ENCODE measurements around the gene NEDD1.

NEDD1 gene, protein sequence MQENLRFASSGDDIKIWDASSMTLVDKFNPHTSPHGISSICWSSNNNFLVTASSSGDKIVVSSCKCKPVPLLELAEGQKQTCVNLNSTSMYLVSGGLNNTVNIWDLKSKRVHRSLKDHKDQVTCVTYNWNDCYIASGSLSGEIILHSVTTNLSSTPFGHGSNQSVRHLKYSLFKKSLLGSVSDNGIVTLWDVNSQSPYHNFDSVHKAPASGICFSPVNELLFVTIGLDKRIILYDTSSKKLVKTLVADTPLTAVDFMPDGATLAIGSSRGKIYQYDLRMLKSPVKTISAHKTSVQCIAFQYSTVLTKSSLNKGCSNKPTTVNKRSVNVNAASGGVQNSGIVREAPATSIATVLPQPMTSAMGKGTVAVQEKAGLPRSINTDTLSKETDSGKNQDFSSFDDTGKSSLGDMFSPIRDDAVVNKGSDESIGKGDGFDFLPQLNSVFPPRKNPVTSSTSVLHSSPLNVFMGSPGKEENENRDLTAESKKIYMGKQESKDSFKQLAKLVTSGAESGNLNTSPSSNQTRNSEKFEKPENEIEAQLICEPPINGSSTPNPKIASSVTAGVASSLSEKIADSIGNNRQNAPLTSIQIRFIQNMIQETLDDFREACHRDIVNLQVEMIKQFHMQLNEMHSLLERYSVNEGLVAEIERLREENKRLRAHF

DNA sequence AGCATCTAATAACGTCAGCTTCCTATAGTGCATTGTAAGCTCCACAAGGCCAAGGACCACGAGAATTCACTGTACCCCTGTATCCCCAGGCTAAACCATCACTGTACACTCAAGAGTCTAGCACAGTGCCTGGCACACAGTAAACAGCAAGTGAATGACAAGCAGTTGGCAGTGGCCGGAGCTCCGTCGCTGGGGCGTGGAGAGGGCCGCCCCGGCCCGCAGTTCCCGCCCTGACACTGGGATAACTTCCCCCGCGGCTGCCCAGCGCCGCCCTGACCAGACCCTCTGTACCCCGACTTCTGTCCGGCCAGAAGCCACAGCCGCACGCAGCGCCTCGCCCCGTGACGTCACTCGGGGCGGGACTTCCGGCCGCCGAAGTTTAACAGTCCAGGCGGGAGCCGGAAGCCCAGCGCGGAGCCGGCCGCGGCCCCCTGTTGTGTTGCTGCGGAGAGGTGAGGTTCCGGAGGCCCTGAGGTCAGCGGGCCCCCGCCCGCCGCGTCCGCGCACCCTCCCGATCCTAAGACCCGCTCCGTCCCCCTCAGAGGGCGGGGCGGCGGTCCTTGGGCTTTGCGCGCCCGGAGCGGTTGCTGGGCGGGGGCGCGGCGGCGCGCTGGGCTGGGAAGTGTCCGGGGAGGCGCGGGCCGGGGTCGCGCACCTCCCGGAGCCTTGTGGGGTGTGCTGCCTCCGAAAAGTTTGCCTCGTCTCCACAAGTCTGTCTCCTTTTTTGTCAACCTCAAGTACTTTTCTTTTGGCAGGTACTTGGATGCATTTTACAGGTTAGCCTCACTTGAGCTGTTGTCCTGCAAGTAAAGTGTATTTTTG, at the start of gene NEDD1:
NEDD1 (plus strand) TSS at position 409 of the 822 bp plus-strand sequence. CDS start 2,503 bp downstream, outside the sequence.
- DNase-seq, result peak; percentile 88

DNA sequence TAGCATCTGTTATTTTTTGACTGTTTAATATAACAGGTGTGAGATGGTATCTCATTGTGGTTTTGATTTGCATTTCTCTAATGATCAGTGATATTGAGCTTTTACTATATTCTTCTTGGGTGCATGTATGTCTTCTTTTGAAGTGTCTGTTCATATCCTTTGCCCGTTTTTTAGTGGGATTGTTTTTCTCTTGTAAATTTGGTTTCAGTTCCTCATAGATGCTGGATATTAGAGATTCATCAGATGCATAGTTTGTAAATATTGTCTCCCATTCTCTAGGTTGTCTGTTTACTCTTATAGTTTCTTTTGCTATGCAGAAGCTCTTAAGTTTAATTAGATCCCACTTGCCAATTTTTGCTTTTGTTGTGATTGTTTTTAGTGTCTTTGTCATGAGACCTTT, 48.9 kb upstream of the NEDD1 start:
- no peak for DNase-seq

DNA sequence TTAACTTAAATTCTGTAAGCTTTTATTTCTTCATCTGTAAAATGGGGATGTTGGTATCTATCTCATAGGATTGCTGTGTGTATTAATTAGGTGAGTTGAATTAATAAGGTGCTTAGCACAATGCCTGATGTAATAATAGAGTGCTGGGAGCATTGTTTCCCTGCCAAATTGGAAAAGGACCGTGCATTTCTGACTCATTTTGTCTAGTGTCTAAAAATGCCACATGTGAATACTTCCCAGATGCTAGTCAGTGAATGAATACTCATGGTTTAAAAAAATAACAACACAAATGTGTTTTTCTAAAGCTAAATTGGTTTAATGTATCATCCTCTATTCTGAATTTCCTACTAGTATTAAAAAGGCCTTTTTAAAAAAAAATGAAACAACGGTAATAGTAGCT, 45.4 kb upstream of the NEDD1 start:
- no peak for DNase-seq

DNA sequence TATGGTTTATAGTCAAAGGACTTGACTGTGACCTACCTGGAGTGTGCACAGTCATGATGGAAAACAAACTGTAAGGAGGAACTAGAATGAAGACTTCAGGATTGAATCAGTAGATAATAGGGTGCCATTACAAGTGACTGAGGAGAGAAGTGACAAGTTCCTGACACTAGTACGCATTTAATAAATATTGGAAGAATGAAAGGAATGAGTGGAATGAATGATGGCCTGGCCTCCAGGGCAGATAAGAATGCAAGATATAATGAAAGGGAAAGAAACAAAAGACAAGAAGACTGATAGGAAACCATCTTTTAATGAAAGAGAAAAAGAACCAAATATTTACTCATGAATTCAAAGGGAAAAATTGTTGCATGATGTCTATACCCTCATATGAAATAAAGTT, 44.7 kb upstream of the NEDD1 start:
- no peak for DNase-seq

DNA sequence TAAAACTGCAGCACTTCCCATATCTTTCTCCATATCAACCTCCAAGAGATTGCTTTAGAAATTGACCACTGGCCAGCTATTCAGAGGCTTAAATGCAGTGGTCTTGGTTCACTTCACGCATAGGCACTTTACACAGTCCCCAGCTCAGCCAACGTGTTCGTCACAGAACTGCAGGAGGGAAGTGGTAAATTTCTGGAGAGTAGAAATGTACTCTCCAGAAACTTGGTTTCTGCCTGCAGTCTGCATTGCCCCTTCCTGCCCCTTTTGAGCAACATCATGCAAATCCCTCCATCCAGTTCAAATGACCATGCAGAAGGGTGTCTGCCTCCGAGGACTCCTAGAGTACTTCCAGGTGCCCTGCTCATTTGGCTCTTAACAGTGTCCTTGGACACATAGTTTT, 42.7 kb upstream of the NEDD1 start:
- DNase-seq, result no peak

DNA sequence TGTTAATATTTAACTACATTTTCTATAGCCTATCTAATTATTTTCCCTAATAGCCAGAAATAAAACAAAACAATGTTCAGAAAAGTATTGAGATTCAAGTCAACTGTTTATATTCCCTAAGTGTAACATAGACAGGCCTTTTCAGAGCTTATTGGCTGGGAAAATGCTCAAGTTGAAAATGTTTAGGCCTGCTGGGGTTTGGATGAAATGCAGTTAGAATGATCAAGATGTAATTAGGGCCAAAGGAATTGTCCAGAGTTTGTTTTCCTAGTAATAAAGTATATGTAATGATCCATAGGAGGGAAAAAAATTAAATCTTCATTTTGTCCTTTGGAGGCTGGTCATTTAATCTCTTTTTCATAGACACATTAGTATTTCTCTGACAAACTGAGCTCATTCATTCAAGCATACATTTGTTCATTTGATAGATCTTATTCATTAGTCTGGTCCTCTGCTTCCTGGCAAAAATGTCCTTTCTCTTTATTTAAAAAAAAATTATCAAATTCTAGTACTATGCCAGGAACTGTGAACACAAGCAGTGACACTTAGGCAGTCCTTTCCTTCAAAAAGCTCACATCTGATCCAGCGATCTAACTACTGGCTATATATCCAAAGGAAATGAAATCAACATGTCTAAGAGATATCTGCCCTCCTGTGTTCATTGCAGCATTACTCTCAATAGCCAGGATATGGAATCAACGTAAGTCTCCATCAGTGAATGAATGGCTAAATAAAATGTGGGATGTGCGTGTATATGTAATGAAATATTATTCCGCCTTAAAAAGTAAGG, 40.1 kb upstream of the NEDD1 start:
- no peak for DNase-seq

DNA sequence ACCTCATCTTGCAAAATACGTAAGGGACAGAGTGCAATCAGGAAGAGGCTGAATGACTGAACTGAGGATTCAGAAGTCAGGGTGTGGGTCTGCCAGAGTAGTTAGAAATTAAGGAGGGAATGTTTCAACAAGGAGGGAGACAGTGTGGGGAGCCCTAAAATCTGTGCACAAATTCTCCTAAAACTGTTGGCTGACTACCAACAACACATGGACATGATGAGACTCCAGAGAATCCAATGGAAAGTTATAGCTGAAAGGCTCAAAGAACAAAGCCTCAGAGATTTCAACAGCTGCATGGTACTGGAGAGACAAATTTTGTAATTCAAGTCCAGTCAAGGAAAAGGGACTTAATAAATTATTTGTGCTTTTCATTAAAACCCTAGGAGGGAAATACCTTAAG, 36.1 kb upstream of the NEDD1 start:
- no peak for DNase-seq

DNA sequence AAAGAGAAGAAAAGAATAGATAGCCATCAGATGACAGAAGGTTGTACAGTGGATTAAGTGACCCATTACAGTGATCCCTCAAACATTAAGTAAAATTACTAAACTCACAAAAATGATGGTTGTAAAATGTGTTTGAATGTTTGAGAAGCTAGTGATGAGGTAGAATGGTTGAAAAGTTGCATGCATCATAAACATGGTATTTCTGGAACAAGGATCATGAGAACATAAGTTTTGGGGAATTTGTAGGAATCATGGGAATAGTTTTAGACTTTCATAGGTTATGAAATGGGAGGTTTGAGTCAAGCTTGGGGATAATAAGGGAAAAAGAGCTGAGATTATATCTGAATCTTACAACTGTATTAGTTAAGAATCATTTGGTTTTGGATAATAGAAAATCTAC, 34.1 kb upstream of the NEDD1 start:
- DNase-seq, result no peak

DNA sequence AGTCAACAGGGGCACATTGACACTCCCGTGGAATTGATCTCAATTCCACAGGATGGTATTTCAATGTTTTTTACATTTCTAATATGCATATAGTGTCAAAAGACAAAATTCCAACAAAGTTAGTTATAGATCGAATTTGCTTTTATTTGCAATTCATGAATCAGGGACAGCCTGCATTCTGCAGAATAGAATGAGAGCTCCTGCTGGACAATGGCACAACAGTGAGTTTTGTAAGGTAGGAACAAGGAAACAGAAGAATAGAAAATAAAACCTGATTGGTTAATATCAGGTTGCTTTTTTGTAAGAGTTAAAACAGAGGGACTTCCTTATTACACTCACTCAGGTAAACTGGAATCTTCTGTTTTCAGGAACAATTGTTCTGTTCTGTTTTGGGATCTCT, 32.8 kb upstream of the NEDD1 start:
- no peak for DNase-seq

DNA sequence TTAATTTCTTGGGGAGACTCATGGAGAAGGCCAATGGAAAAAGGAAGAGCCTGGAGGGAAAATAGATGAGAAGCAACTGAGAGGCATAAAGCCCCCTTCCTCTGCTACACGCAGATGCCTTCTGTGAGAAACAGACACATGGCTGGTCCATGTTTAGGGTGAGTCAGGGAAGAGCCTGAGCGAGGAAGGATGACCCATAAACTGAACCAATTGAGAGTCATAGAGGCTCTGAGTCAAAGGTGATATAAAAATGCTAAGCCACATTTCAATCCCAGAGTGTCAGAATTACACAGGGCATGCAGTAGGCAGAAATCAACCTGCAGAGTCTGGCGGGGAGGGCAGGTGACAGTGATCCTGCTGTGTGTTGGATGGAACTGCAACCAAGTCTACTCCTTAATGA, 30.1 kb upstream of the NEDD1 start:
- DNase-seq, result no peak

DNA sequence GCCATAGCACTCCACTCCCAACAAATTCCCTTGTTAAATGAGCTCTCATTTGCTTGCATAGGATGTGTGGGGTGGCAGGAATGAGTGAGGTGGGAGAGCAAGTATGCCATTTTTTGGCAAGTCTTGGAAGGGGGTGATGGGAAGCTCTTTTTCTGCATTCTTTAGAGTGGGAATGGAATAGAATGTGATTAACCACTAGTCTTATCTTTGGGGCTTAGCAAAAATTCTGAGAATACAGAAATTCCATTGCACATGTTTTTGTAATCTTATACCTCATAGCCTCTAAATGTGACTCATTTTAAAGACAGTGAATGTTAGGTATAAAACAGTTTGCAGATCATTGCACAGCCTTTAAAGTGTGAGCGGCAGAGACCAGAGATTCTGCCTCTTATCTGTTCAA, 28.4 kb upstream of the NEDD1 start:
- no peak for DNase-seq

DNA sequence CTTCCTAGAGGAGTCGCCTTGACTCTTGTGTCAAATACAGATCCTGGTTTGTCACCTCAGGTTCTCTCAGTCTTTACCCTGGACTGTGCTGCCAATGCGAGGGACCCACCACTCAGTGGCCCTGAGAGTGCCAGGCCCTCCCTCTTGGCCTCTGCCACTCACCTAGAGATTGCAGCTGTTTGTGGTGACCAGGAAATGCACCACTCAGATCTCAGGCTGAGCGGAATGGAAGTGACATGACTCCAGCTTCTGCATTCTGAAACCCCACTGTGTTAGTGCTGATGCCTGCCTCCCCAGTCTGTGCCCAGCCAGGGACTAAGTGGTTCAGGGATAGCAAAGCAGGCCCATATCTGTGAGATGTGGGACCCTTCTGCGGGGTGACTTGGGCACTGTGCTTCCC, 27.8 kb upstream of the NEDD1 start:
- no peak for DNase-seq

DNA sequence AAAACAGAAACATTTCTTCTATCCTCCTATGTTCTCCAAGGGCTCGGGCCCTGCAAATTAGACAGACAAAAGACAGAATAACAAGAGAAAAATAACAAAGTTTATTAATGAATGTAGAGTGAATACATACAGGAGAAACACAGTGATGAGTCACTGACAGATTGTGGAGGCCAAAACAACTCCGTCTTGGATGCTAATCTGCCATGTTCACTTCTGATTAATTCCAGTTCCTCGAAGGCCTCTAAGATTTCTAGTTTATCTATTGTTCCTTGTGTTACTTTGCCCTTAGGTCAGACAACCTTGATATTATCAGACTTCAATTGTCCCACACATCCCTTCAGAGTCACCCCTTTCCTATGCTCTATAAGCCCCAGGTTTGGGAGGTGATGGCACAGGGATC, 26.8 kb upstream of the NEDD1 start:
- no peak for DNase-seq

DNA sequence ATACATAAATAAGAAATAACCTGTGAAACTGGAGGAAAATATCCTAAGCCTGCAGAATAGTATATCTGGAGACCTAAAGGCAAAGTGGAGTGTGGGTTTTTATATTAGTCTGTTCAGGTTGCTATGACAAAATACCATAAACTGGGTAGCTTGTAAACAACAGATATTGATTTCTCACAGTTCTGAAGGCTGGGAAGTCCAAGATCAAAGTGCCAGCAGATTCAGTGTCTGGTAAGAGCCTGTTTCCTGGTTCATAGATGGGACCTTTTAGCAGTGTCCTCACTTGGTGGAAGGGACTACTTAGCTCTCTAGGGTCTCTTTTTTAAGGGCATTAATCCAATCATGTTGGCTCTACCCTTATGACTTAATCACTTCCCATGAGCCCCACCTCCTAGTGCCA, 25.4 kb upstream of the NEDD1 start:
- DNase-seq, result no peak

DNA sequence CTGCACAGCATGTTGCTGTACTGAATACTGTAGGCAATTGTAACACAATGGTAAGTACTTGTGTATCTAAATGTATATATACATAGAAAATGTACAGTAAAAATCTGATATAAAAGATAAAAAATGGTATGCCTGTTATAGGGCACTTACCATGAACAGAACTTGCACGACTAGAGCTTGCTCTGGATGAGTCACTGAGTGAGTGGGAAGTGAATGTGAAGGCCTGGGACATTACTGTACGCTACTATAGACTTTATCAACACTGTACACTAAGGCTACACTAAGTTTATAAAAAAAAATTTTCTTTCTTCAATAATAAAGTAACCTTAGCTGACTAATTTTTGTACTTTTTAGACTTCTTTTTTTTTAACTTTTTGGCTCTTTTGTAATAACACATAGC, 24.2 kb upstream of the NEDD1 start:
- DNase-seq, result no peak

DNA sequence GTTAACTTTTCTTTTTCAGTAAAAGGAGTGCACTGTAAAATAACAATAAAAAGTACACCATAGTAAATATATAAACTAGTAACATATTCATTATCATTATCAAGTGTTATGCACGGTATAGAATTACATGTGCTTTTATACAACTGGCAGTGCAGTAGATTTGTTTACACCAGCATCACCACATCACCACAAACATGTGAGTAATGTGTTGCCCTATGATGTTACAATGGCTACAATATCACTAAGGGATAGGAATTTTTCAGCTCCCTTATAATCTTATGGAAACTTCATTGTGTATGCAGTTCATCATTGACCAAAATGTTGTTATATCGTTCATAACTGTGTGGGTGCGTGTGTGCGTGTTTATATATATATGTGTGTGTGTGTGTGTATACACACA, 23.5 kb upstream of the NEDD1 start:
- no peak for DNase-seq

DNA sequence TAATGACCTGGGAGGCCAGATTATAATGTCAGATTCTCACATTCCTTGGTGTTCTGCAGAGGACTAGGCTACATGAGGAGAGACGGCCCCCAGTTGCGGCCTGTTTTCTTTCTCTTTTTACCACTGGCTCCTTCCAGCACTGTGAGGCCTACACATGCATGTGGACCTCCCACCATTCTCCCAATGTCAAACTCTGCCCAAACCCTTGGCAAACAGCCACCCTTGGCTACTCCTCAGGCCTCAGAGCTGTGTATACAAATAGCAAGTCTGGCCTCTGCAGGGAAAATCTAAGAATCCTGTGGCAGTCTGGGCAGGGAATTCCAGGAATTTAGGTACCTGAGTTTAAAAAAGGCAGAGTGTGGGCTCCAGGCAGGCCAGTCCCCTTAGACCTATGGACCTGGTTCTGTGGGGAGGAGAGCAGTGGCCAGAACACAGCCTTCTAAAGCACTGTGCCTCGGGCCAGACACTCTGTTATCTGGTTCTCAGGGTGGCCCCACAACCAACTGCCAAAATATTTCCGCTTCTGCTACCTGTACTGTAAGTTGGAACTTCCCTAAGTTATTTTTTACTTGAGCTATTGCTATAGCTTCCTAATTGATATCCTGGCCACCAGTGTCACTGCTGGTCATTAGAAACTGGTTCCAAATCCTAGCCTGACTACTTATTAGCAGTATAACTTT, 19.9 kb upstream of the NEDD1 start:
- DNase-seq, result no peak

DNA sequence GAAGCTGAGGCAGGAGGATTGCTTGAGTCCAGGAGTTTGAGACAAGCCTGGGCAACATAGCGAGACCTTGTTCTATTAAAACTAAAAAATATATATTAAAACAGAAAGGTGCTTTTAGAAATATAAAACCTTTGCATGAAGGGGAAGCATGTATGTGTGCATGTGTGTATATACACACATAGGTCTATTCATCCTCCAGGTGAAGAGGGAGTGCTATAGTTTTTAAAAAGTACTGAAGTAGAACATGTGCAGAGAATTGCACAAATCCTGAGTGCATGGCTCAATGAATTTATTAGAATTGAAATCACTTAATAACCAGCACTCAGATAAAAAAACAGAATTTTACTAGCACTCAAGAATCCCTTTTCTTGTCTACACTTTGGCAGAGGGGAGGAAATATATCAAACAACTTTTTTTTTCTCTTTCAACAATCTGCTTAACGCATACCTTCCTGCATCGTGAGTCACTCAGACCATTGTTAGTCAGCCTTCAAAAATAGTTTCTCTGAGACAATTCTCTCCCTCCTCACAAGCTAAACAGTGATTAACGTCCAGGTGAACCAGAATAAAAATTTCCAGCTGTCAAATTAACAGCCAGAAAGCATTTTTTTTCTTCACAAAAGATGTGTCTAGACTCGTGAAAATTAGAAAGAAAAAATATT, 17.7 kb upstream of the NEDD1 start:
- DNase-seq, result no peak

DNA sequence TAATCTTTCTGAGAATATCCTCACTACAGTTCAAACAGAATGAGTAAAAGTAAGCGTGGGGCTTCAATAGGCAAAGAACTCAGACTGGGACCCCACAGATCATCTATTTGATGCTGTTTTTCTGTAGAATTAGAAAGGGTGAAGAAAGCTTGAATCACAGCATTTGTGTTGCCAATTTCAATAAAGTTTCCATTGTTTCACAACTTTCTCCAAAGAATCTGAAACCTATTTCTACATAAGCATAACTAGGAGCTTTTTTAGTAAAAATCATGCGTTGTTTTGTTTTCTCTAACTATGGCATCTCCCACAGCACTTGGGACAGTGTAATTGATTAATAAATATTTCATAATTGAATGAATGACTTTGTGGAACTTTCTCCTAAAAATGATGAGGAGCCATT, 16.7 kb upstream of the NEDD1 start:
- DNase-seq, result no peak

DNA sequence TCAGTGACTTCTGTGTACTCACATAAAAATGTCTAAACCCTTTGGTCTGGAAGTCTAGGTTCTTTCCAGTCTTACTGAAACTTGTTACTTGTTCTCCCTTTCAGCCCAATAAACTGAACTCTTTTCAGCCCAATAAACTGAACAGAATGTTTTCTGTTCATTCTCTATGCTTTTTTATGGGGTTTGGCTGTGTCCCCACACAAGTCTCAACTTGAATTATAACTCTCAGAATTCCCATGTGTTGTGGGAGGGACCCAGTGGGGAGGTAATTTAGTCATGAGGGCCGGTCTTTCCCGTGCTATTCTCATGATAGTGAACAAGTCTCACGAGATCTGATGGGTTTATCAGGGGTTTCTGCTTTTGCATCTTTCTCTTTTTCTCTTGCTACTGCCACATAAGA, 15.0 kb upstream of the NEDD1 start:
- no peak for DNase-seq

DNA sequence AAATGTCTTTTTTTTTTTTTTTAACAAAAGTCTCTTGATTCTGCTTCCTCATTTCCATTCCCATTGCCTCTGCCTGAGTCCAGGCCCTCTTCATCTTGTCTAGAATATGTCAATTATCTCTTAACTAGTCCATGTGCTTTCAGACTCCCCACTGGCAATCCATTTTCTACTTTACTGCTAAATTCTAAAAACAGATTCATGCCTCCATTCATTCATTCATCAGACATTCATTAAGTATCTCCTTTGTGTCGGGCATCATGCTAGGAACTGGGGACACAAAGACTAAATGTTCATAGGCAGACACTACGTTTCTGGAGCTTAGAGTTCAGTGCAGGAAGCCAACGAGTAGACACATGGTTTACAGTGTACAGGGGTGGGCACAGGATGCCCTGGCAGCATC, 9.6 kb upstream of the NEDD1 start:
- DNase-seq, result no peak

DNA sequence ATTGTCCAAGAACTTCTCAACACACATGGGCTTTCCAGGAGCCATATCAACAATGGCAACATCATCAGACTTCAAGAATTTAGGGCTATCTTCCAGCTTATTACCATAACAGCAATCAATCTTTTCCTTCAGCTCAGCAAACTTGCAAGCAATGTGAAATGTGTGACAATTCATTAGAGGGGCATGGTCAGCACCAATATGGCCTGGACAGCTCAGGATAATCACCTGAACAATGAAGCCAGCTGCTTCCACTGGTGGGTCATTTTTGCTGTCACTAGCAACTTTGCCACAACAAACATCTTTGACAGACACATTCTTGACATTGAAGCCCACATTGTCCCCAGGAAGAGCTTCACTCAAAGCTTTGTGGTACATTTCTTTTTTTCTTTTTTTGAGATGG, 5.9 kb upstream of the NEDD1 start:
- no peak for DNase-seq
